ENCODE measurements around the gene KRTAP5-4. TPM values are rescaled to one million over a fixed set of nuclear protein-coding genes. Genes with fewer than 3 reads are reported as not detected.

The KRTAP5-4 gene, protein sequence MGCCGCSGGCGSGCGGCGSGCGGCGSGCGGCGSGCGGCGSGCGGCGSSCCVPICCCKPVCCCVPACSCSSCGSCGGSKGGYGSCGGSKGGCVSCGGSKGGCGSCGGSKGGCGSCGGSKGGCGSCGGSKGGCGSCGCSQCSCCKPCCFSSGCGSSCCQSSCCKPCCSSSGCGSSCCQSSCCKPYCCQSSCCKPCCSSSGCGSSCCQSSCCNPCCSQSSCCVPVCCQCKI
- total RNA-seq = not detected in 2 replicates
- not detected in 2 replicates for polyA plus RNA-seq
- polyA plus RNA-seq (2011; cell fraction: cytosol; rRNA removed) = not detected in 2 replicates
- polyA plus RNA-seq (2011; cell fraction: nucleus; rRNA removed) = not detected in 2 replicates
- not detected in 2 replicates for polyA plus RNA-seq (2012)
- polyA minus RNA-seq = not detected in 2 replicates
- not detected for polyA minus RNA-seq (2011; cell fraction: cytosol; rRNA and poly(A)+ RNA removed)
- not detected in 2 replicates for polyA minus RNA-seq (2011; cell fraction: nucleus; rRNA and poly(A)+ RNA removed)
- not detected for Bru-seq, nascent RNA
- not detected for BruChase-seq, experiment 1, labeled RNA remaining after a 6-hour chase
- not detected for BruChase-seq, experiment 2, labeled RNA remaining after a 2-hour chase
- long read RNA-seq = 0 reads

DNA sequence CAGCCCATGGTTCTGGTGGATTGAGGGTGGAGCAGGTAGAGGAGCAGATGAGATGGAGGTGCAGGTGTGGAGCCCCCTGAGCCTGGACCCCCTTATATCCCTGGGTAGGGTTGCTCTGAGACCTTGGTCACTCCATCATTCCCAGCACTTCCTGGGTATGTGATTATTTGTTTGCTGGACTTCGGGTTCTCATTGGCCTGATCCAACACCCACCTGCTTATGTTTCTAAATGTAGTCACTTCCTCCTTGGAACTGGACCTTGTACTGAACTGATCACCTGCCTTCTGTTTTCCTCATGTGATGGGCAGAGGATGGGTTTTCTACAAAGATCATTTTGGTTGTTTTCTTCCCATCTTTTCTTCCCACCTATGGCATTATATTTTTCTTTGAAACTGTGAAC, at the start of gene KRTAP5-4:
KRTAP5-4 (minus strand) TSS at position 53 of the 400 bp plus-strand sequence; CDS start at position 8, 45 bp downstream.
- no peak for FAIRE-seq
- Histone ChIP-seq H3K9me3 (replicated peaks; ENCODE audit: control insufficient read depth, insufficient read depth, low read length) (no peaks in the 10 kb centered on the region), H3K9ac (replicated peaks; ENCODE audit: extremely low read depth, insufficient read depth, low read length) (no peak within 1 kb of the TSS), H2AFZ (ENCODE audit: low read depth, low read length) (no peak within 1 kb of the TSS), H3K9me1 (replicated peaks; ENCODE audit: control insufficient read depth, extremely low read depth, insufficient read depth, low read length) (no peaks in the 10 kb centered on the region), H4K20me1 (replicated peaks; ENCODE audit: control insufficient read depth, extremely low read depth, insufficient read depth, low read length) (no peaks in the 10 kb centered on the region), H3K27ac (ENCODE audit: insufficient read depth, low read depth, low read length) (no peak within 1 kb of the TSS), H3K4me1 (ENCODE audit: control insufficient read depth, extremely low read depth, insufficient read depth, low read length) (no peaks in the 10 kb centered on the region), H3K36me3 (ENCODE audit: control insufficient read depth in 2 of 2, extremely low read depth in 1 of 2, insufficient read depth in 2 of 2, low read length in 2 of 2) (no peaks in the 10 kb centered on the region), H3K79me2 (ENCODE audit: control insufficient read depth, insufficient read depth, low read length) (no peaks in the 10 kb centered on the region), H3K27me3 (ENCODE audit: control insufficient read depth in 2 of 2, insufficient read depth in 2 of 2, low read length in 2 of 2) (no peaks in the 10 kb centered on the region), H3K4me3 (replicated peaks in 1 of 3; ENCODE audit: insufficient read depth in 1 of 3, low read depth in 1 of 3, low read length in 3 of 3) (no peak within 1 kb of the TSS), H3K4me2 (ENCODE audit: insufficient read depth, low read length) (no peak within 1 kb of the TSS)
- no TSS peak for BruUV-seq (replicated peaks)
- dilution Hi-C loops (cut with MboI; ENCODE audit: extremely low pct_ligation_motif_present, low sequenced_read_pairs) = no loop called here
- POLR2A ChIA-PET = no interaction called here
- DNase-seq (ENCODE audit: low read depth, low spot score) = no peak
- TF ChIP-seq GATA2 (IDR thresholded peaks at IDR 0.05; ENCODE audit: insufficient read depth, insufficient read length, low read depth, low read length) = no peak
- TF ChIP-seq, protein P1, sequence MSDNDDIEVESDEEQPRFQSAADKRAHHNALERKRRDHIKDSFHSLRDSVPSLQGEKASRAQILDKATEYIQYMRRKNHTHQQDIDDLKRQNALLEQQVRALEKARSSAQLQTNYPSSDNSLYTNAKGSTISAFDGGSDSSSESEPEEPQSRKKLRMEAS (IDR thresholded peaks at IDR 0.05; ENCODE audit: insufficient read depth, insufficient read length) = no peak
- TF ChIP-seq POLR2AphosphoS5 (IDR thresholded peaks at IDR 0.05; ENCODE audit: insufficient read depth, low read depth, low read length) = no peak
- TF ChIP-seq, protein P2, sequence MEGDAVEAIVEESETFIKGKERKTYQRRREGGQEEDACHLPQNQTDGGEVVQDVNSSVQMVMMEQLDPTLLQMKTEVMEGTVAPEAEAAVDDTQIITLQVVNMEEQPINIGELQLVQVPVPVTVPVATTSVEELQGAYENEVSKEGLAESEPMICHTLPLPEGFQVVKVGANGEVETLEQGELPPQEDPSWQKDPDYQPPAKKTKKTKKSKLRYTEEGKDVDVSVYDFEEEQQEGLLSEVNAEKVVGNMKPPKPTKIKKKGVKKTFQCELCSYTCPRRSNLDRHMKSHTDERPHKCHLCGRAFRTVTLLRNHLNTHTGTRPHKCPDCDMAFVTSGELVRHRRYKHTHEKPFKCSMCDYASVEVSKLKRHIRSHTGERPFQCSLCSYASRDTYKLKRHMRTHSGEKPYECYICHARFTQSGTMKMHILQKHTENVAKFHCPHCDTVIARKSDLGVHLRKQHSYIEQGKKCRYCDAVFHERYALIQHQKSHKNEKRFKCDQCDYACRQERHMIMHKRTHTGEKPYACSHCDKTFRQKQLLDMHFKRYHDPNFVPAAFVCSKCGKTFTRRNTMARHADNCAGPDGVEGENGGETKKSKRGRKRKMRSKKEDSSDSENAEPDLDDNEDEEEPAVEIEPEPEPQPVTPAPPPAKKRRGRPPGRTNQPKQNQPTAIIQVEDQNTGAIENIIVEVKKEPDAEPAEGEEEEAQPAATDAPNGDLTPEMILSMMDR (IDR thresholded peaks at IDR 0.05; ENCODE audit: extremely low read depth in 1 of 2, insufficient read depth in 1 of 2, low read depth in 1 of 2, low read length in 2 of 2) = no peak
- TF ChIP-seq MYC (IDR thresholded peaks at IDR 0.05; ENCODE audit: low read depth, low read length) = no peak
- TF ChIP-seq JUN (IDR thresholded peaks at IDR 0.05; ENCODE audit: borderline replicate concordance, insufficient read depth, insufficient read length, low read depth) = no peak
- TF ChIP-seq EZH2 (IDR thresholded peaks at IDR 0.05; ENCODE audit: borderline replicate concordance, low read depth, low read length, severe bottlenecking) = no peak
- CTCF ChIA-PET = interaction anchor here (1.1 to 2.4 kb wide), 2 partner anchors 27 to 47 kb away, joined by 3 to 7 read pairs; no protein-coding TSS in a partner anchor
- intact Hi-C loops (cut with micrococcal nuclease) = no loop called here

Measured in endothelial cell of umbilical vein (primary cell).